ENCODE measurements around the gene VEGFC. TPM values are rescaled to one million over a fixed set of nuclear protein-coding genes. Genes with fewer than 3 reads are reported as not detected.

VEGFC gene
- polyA plus RNA-seq, 1 donor (not counting 4 experiments of a cell fraction or from before 2014, with no cell fraction given): 19.4 TPM

- no peaks in the 10 kb centered on the region for H3K27me3 ChIP-seq (ENCODE audit: control insufficient read depth, extremely low read depth, insufficient read depth, low read length)
- H4K20me1 ChIP-seq (ENCODE audit: control insufficient read depth, extremely low read depth, insufficient read depth, low read length): no peaks in the 10 kb centered on the region
- H3K4me2 ChIP-seq (ENCODE audit: control insufficient read depth, extremely low read depth, insufficient read depth, low read depth, low read length): no peak overlapping the region
- no peak overlapping the region for H3K27ac ChIP-seq (ENCODE audit: control insufficient read depth, insufficient read depth, low read length)
- TF ChIP-seq CTCF (optimal IDR thresholded peaks at IDR 0.05 in 1 of 3, IDR thresholded peaks at IDR 0.05 in 1 of 3, conservative IDR thresholded peaks at IDR 0.05 in 1 of 3; ENCODE audit: extremely low read depth in 1 of 3, insufficient read depth in 2 of 3, low read length in 3 of 3) (no peak), EZH2 (IDR thresholded peaks at IDR 0.05; ENCODE audit: low read length) (no peak)
- H2AFZ ChIP-seq (ENCODE audit: control insufficient read depth, low read length): no peak overlapping the region
- H3K79me2 ChIP-seq (ENCODE audit: control insufficient read depth, insufficient read depth, low read length): no peaks in the 10 kb centered on the region
- H3K4me1 ChIP-seq (ENCODE audit: control insufficient read depth, extremely low read depth, insufficient read depth, low read length): no peaks in the 10 kb centered on the region
- no peak overlapping the region for H3K4me3 ChIP-seq (ENCODE audit: control insufficient read depth in 2 of 3, extremely low read depth in 1 of 3, insufficient read depth in 2 of 3, low read depth in 1 of 3, low read length in 3 of 3)
- dilution Hi-C loops (cut with MboI; ENCODE audit: extremely low pct_ligation_motif_present, low sequenced_read_pairs): no loop called here
- no peaks in the 10 kb centered on the region for H3K36me3 ChIP-seq (ENCODE audit: control insufficient read depth in 2 of 2, extremely low read depth in 1 of 2, insufficient read depth in 2 of 2, low read length in 2 of 2)
- H3K9ac ChIP-seq (ENCODE audit: control insufficient read depth, extremely low read depth, insufficient read depth, low read length): no peak overlapping the region
- FAIRE-seq (no peak), DNase-seq (ENCODE audit: low read depth, low spot score) (no peak)
- no peaks in the 10 kb centered on the region for H3K9me1 ChIP-seq (ENCODE audit: control insufficient read depth, extremely low read depth, insufficient read depth, low read length)
- H3K9me3 ChIP-seq (ENCODE audit: control insufficient read depth, low read depth, low read length): no peaks in the 10 kb centered on the region
Measured at GRCh38 chr4:176810481-176811249, 17.9 kb upstream of the VEGFC start.

- Histone ChIP-seq H3K79me2 (ENCODE audit: control insufficient read depth, insufficient read depth, low read length) (no peaks in the 10 kb centered on the region), H3K9me3 (ENCODE audit: control insufficient read depth, low read depth, low read length) (no peaks in the 10 kb centered on the region), H3K27me3 (ENCODE audit: control insufficient read depth, extremely low read depth, insufficient read depth, low read length) (no peaks in the 10 kb centered on the region), H3K9me1 (ENCODE audit: control insufficient read depth, extremely low read depth, insufficient read depth, low read length) (no peaks in the 10 kb centered on the region), H3K4me2 (ENCODE audit: control insufficient read depth, extremely low read depth, insufficient read depth, low read depth, low read length) (no peak overlapping the region), H2AFZ (ENCODE audit: control insufficient read depth, low read length) (no peak overlapping the region), H3K27ac (ENCODE audit: control insufficient read depth, insufficient read depth, low read length) (no peak overlapping the region), H3K9ac (ENCODE audit: control insufficient read depth, extremely low read depth, insufficient read depth, low read length) (no peak overlapping the region), H4K20me1 (ENCODE audit: control insufficient read depth, extremely low read depth, insufficient read depth, low read length) (no peaks in the 10 kb centered on the region), H3K4me1 (ENCODE audit: control insufficient read depth, extremely low read depth, insufficient read depth, low read length) (no peaks in the 10 kb centered on the region), H3K36me3 (ENCODE audit: control insufficient read depth in 2 of 2, extremely low read depth in 1 of 2, insufficient read depth in 2 of 2, low read length in 2 of 2) (no peaks in the 10 kb centered on the region), H3K4me3 (ENCODE audit: control insufficient read depth in 2 of 3, extremely low read depth in 1 of 3, insufficient read depth in 2 of 3, low read depth in 1 of 3, low read length in 3 of 3) (no peak overlapping the region)
- no peak for FAIRE-seq
- dilution Hi-C loops (cut with MboI; ENCODE audit: extremely low pct_ligation_motif_present, low sequenced_read_pairs): no loop called here
- TF ChIP-seq EZH2 (IDR thresholded peaks at IDR 0.05; ENCODE audit: low read length) (no peak), CTCF (optimal IDR thresholded peaks at IDR 0.05 in 1 of 3, IDR thresholded peaks at IDR 0.05 in 1 of 3, conservative IDR thresholded peaks at IDR 0.05 in 1 of 3; ENCODE audit: extremely low read depth in 1 of 3, insufficient read depth in 2 of 3, low read length in 3 of 3) (no peak)
- DNase-seq (ENCODE audit: low read depth, low spot score): no peak
Measured at GRCh38 chr4:176806778-176807375, 14.2 kb upstream of the VEGFC start.

Measured in keratinocyte (primary cell).